H9 (cell line): ENCODE data around the gene PLCD3. TPM values are rescaled to one million over a fixed set of nuclear protein-coding genes. Genes with fewer than 3 reads are reported as not detected.

Experiments used
- DNase-seq: peaks from one replicate; pipeline ENCODE4 v3.0.0-alpha.2; 2017
- H2AFZ ChIP-seq: one replicate; pipeline ENCODE4 v1.6.1; 2013; ENCODE audit warnings: mild to moderate bottlenecking, low read length, control low read depth, moderate library complexity
- H2AK5ac ChIP-seq: 2 replicates; pipeline ENCODE4 v1.6.1; 2013; ENCODE audit warnings: low read length, control low read depth, mixed read lengths; ENCODE audit not compliant: insufficient read length
- H2BK120ac ChIP-seq: one replicate; pipeline ENCODE4 v1.6.1; 2013; ENCODE audit warnings: low read depth, mild to moderate bottlenecking, low read length, control low read depth, inconsistent platforms; ENCODE audit not compliant: poor library complexity, severe bottlenecking
- H2BK12ac ChIP-seq: 2 replicates; pipeline ENCODE4 v1.6.1; 2013; ENCODE audit warnings: low read length, control low read depth, mixed read lengths, low read depth; ENCODE audit not compliant: insufficient read length
- H2BK15ac ChIP-seq: 2 replicates; pipeline ENCODE4 v1.6.1; 2013; ENCODE audit warnings: low read depth, low read length, control low read depth
- H2BK20ac ChIP-seq: one replicate; pipeline ENCODE4 v1.6.1; 2013; ENCODE audit warnings: low read depth, mild to moderate bottlenecking, low read length, control low read depth, inconsistent platforms; ENCODE audit not compliant: poor library complexity, severe bottlenecking
- H2BK5ac ChIP-seq: 2 replicates; pipeline ENCODE4 v1.6.1; 2013; ENCODE audit warnings: low read length, control low read depth, mixed read lengths; ENCODE audit not compliant: insufficient read length
- H3K14ac ChIP-seq: 2 replicates; pipeline ENCODE4 v1.6.1; 2013; ENCODE audit warnings: low read length, control low read depth; ENCODE audit not compliant: insufficient read depth
- H3K18ac ChIP-seq: 2 replicates; pipeline ENCODE4 v1.6.1; 2013; ENCODE audit warnings: low read depth, mild to moderate bottlenecking, mixed read lengths, low read length, control low read depth; ENCODE audit not compliant: insufficient read length
- H3K23ac ChIP-seq: 2 replicates; pipeline ENCODE4 v1.6.1; 2013; ENCODE audit warnings: low read length, control low read depth, mixed read lengths, low read depth; ENCODE audit not compliant: insufficient read length
- H3K23me2 ChIP-seq: 2 replicates; pipeline ENCODE4 v1.6.1; 2013; ENCODE audit warnings: low read depth, mild to moderate bottlenecking, mixed read lengths, low read length, control low read depth; ENCODE audit not compliant: insufficient read length, poor library complexity, severe bottlenecking
- H3K27ac ChIP-seq: 2 replicates; pipeline ENCODE4 v1.5.1; 2013; ENCODE audit warnings: low read length, control low read depth, mixed read lengths, low read depth; ENCODE audit not compliant: insufficient read length
- H3K27me3 ChIP-seq: 2 replicates; pipeline ENCODE4 v1.6.1; 2013; ENCODE audit warnings: low read length, control low read depth, inconsistent platforms; ENCODE audit not compliant: insufficient read depth
- H3K4ac ChIP-seq: 2 replicates; pipeline ENCODE4 v1.6.1; 2013; ENCODE audit warnings: low read depth, mild to moderate bottlenecking, control low read depth, inconsistent platforms, low read length, moderate library complexity
- H3K4me1 ChIP-seq: 2 replicates; pipeline ENCODE4 v1.6.1; 2013; ENCODE audit warnings: low read length, control low read depth, inconsistent platforms; ENCODE audit not compliant: insufficient read depth
- H3K4me2 ChIP-seq: 2 replicates; pipeline ENCODE4 v1.6.1; 2013; ENCODE audit warnings: low read length, control low read depth, mixed read lengths; ENCODE audit not compliant: insufficient read length, insufficient read depth
- H3K56ac ChIP-seq: 2 replicates; pipeline ENCODE4 v1.6.1; 2013; ENCODE audit warnings: low read depth, mild to moderate bottlenecking, mixed read lengths, low read length, control low read depth; ENCODE audit not compliant: insufficient read length
- H3K79me1 ChIP-seq: 2 replicates; pipeline ENCODE4 v1.6.1; 2013; ENCODE audit warnings: low read depth, mild to moderate bottlenecking, moderate library complexity, low read length, control low read depth, inconsistent platforms; ENCODE audit not compliant: insufficient read depth, poor library complexity, severe bottlenecking
- H3K79me2 ChIP-seq: 2 replicates; pipeline ENCODE4 v1.6.1; 2013; ENCODE audit warnings: low read length, control low read depth, inconsistent platforms; ENCODE audit not compliant: insufficient read depth
- H3K9ac ChIP-seq: 2 replicates; pipeline ENCODE4 v1.6.1; 2013; ENCODE audit warnings: low read length, control low read depth, mixed read lengths; ENCODE audit not compliant: insufficient read length; ENCODE audit errors: extremely low read depth
- H3K9me3 ChIP-seq: one replicate; pipeline ENCODE4 v1.6.1; 2013; ENCODE audit warnings: low read depth, low read length, inconsistent platforms; ENCODE audit not compliant: control insufficient read depth
- H3T11ph ChIP-seq: one replicate; pipeline ENCODE4 v1.6.1; 2013; ENCODE audit warnings: mild to moderate bottlenecking, low read length, control low read depth, inconsistent platforms
- H4K20me1 ChIP-seq: one replicate; pipeline ENCODE4 v1.6.1; 2013; ENCODE audit not compliant: control insufficient read depth, insufficient read length, insufficient read depth
- H4K5ac ChIP-seq: 2 replicates; pipeline ENCODE4 v1.6.1; 2013; ENCODE audit warnings: low read depth, mild to moderate bottlenecking, mixed read lengths, low read length, control low read depth; ENCODE audit not compliant: insufficient read length
- H4K8ac ChIP-seq: replicated peaks from 2 replicates; pipeline ENCODE4 v1.6.1; 2013; ENCODE audit warnings: low read length, control low read depth, mixed read lengths, low read depth; ENCODE audit not compliant: insufficient read length
- H4K91ac ChIP-seq: 2 replicates; pipeline ENCODE4 v1.6.1; 2013; ENCODE audit warnings: low read depth, mild to moderate bottlenecking, moderate library complexity, mixed read lengths, low read length, control low read depth; ENCODE audit not compliant: insufficient read length
- H3K27ac Mint-ChIP-seq, 3 experiments: 2 replicates in 2 of 3; 3 replicates in 1 of 3; pipeline ENCODE4 v1.8.0; 2020 to 2021; ENCODE audit warnings: mixed read lengths in 3 of 3, mild to moderate bottlenecking in 1 of 3, moderate library complexity in 1 of 3
- H3K27me3 Mint-ChIP-seq: 2 replicates; pipeline ENCODE4 v1.8.0; 2021; ENCODE audit warnings: low read depth, mild to moderate bottlenecking, moderate library complexity, mixed read lengths
- H3K36me3 Mint-ChIP-seq, 3 experiments: 2 replicates in 2 of 3; 3 replicates in 1 of 3; pipeline ENCODE4 v1.8.0; 2020 to 2021; ENCODE audit warnings: low read depth in 3 of 3, mixed read lengths in 3 of 3; ENCODE audit not compliant: insufficient read depth in 1 of 3
- H3K4me1 Mint-ChIP-seq, 2 experiments: 2 replicates each; pipeline ENCODE4 v1.8.0; 2020; ENCODE audit warnings: mixed read lengths in 2 of 2
- H3K4me3 Mint-ChIP-seq, 2 experiments: 2 replicates in 1 of 2; 3 replicates in 1 of 2; pipeline ENCODE4 v1.8.0; 2020 to 2021; ENCODE audit warnings: mild to moderate bottlenecking in 2 of 2, mixed read lengths in 2 of 2, moderate library complexity in 1 of 2
- H3K9me3 Mint-ChIP-seq, 2 experiments: 2 replicates in 1 of 2; 3 replicates in 1 of 2; pipeline ENCODE4 v1.8.0; 2020; ENCODE audit warnings: mild to moderate bottlenecking in 2 of 2, mixed read lengths in 2 of 2, moderate library complexity in 1 of 2
- WGBS: extraction: QIAGEN DNeasy Blood & Tissue Kit; methylation state at CpG from one replicate; pipeline ENCODE4 v1.1.7; 2013; ENCODE audit warnings: missing lambda C conversion rate, low lambda C conversion rate, mixed read lengths; ENCODE audit not compliant: insufficient read length; ENCODE audit errors: extremely low coverage; 5-methylcytosine and 5-hydroxymethylcytosine counted together
- total RNA-seq: library from RNA; stranded (reverse); gene quantifications from 2 replicates; pipeline ENCODE4 v1.2.1, GENCODE V29; 2021
- TF ChIP-seq, protein P1 (sequence below): fragments of 200-600 bp; sonication (generic); conservative IDR thresholded peaks from 3 replicates; pipeline ENCODE4 v1.8.0; 2021; ENCODE audit warnings: antibody characterized with exemption, mild to moderate bottlenecking

Gene PLCD3
- total RNA-seq, 1 experiment from 2014 or later, result 41.6 TPM

DNA sequence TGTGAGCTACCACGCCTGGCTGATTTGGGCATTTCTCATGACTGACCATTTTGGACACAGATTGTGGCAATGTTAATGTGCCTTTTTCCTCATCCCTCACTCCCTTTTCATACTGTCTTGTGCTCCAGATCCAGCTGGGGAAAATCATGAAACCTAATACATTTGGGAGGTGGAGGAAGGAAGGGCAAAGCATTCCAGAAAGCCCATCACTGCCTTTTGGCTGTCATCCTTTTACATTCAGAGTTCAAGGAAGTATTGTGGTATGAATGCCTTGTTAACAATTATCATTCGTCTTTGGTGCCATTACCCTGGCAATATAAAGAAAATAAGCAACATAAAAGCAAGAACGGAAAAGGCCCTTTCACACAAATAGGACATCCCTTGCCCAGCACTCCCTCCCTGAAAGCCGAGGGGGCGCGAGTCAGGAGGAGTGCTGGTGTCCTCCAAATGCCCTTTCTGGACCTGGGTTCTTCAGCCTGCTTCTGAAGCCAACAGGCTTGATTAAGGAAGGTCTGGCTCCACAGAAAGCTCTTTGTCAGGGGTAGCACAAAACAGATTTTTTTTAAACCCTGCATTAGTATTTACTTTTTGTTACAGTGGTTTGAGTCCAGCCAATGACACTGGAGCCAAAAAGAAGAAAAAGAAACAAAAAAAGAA is 51.1 kb downstream of the PLCD3 start:
- Histone ChIP-seq H3K27ac (no peak overlapping the region), H3K14ac (no peak overlapping the region), H4K8ac (no peak overlapping the region), H3K4ac (no peak overlapping the region), H2BK15ac (no peak overlapping the region), H3K18ac (no peak overlapping the region), H2BK20ac (no peak overlapping the region), H3K79me2 (no peaks in the 10 kb centered on the region; the same call in 1 of the 2 replicates), H3K23me2 (no peaks in the 10 kb centered on the region), H3K79me1 (no peaks in the 10 kb centered on the region), H2BK5ac (no peak overlapping the region), H3K9me3 (no peaks in the 10 kb centered on the region), H3K4me2 (no peak overlapping the region), H3K23ac (no peak overlapping the region), H2BK120ac (no peak overlapping the region), H4K91ac (no peak overlapping the region), H3K27me3 (no peaks in the 10 kb centered on the region), H4K20me1 (no peaks in the 10 kb centered on the region), H3K56ac (no peak overlapping the region), H3T11ph (no peak overlapping the region), H4K5ac (no peak overlapping the region), H3K9ac (no peak overlapping the region), H3K4me1 (no peaks in the 10 kb centered on the region; the same call in 1 of the 2 replicates), H2AFZ (no peak overlapping the region), H2BK12ac (no peak overlapping the region), H2AK5ac (no peak overlapping the region)
- H3K4me3 Mint-ChIP-seq, result no peak overlapping the region
- H3K4me1 Mint-ChIP-seq, result no peaks in the 10 kb centered on the region; a peak in 1 of 4 replicates
- no CpG with 5 or more reads among the region's 6 CpGs for WGBS
- DNase-seq, result no peak
- no peaks in the 10 kb centered on the region for H3K27me3 Mint-ChIP-seq
- no peaks in the 10 kb centered on the region for H3K9me3 Mint-ChIP-seq
- TF ChIP-seq, protein P1, sequence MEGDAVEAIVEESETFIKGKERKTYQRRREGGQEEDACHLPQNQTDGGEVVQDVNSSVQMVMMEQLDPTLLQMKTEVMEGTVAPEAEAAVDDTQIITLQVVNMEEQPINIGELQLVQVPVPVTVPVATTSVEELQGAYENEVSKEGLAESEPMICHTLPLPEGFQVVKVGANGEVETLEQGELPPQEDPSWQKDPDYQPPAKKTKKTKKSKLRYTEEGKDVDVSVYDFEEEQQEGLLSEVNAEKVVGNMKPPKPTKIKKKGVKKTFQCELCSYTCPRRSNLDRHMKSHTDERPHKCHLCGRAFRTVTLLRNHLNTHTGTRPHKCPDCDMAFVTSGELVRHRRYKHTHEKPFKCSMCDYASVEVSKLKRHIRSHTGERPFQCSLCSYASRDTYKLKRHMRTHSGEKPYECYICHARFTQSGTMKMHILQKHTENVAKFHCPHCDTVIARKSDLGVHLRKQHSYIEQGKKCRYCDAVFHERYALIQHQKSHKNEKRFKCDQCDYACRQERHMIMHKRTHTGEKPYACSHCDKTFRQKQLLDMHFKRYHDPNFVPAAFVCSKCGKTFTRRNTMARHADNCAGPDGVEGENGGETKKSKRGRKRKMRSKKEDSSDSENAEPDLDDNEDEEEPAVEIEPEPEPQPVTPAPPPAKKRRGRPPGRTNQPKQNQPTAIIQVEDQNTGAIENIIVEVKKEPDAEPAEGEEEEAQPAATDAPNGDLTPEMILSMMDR, result no peak
- H3K36me3 Mint-ChIP-seq, result peaks cover 15 to 61% (median 48%) of the 10 kb centered on the region in 3 experiments; a peak in 6 of 7 replicates
- peak overlapping the region in 1 of 3 experiments; percentile 51; a peak in 1 of 7 replicates for H3K27ac Mint-ChIP-seq
